Astrocyte of the cerebellum (primary cell): ENCODE data around the gene DMXL1.
"Not testable (repeated sequence)": the region's sequence is repeated elsewhere in the genome, so short reads cannot be mapped to it uniquely, and the experiment has no call there.

Source experiments
- DNase-seq: peaks from one replicate; pipeline ENCODE4 v3.0.0-alpha.2; 2011; ENCODE audit warnings: low read depth
- H3K4me3 ChIP-seq: 2 replicates; pipeline ENCODE4 v1.5.1; 2011; ENCODE audit warnings: mild to moderate bottlenecking, low read depth, low read length, moderate library complexity
- CTCF ChIP-seq: IDR thresholded peaks from 2 replicates; pipeline ENCODE4 v1.5.1; 2012; ENCODE audit warnings: low read length, low read depth, moderate library complexity, mild to moderate bottlenecking; ENCODE audit errors: missing control alignments
- in situ Hi-C: cut with HindIII; loops from 2 replicates; pipeline ENCODE4 v1.10.0; 2017; ENCODE audit warnings: low sequenced_read_pairs

Gene DMXL1

DNA sequence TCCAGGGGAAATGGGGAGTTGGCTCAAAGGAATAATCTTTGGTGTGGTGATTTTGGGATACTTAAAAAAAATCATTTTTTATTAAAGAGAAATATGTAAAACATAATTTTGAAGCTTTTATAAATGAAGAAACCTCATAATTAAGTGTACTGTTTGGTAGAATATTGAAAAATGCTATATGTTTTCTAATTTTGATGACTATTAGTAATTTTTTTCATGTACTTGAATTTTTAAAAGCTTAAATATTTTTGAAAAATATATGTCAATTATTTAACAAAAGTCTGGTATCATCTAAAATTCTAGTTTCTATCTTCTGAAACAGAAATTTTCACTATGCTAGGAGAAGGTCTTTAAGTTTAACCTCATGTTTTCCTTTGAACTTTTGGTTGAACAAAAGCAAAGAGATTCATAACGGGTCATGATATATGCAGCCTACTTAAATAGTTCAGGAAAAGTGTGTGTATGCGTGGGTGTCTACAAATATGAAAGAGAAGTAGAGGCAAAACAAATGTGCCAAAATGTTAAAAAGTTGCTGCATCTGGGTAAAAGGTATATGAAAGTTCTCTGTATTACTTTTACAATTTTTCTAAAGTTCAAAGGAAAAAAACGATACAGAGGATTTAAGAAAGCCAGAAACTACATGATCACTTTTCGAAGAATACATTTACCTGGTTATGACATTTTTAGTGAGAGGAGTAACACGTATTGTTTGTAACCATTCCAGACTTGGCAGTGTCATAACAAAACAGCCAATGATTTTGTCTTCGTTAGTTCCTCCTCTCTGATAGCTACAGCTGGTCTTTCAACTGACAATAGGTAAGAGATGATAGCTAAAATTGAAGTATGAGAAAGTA is 167.6 kb downstream of the DMXL1 start:
- no peak for DNase-seq
- no peak overlapping the region for H3K4me3 ChIP-seq
- no peak for TF ChIP-seq CTCF
- in situ Hi-C loops: no loop called here

GRCh38 chr5:119239119-119239417 is 168.2 kb downstream of the DMXL1 start:
- in situ Hi-C loops: no loop called here
- H3K4me3 ChIP-seq: no peak overlapping the region
- no peak for TF ChIP-seq CTCF
- no peak for DNase-seq

GRCh38 chr5:119239826-119240225 is 168.9 kb downstream of the DMXL1 start:
- DNase-seq, in situ Hi-C loops, H3K4me3 ChIP-seq: not testable (repeated sequence)

- H3K4me3 ChIP-seq: no peak overlapping the region
- in situ Hi-C loops: no loop called here
- no peak for TF ChIP-seq CTCF
- DNase-seq: no peak
These were observed 173.0 kb downstream of the DMXL1 start for GRCh38 chr5:119243888-119244287.

DNA sequence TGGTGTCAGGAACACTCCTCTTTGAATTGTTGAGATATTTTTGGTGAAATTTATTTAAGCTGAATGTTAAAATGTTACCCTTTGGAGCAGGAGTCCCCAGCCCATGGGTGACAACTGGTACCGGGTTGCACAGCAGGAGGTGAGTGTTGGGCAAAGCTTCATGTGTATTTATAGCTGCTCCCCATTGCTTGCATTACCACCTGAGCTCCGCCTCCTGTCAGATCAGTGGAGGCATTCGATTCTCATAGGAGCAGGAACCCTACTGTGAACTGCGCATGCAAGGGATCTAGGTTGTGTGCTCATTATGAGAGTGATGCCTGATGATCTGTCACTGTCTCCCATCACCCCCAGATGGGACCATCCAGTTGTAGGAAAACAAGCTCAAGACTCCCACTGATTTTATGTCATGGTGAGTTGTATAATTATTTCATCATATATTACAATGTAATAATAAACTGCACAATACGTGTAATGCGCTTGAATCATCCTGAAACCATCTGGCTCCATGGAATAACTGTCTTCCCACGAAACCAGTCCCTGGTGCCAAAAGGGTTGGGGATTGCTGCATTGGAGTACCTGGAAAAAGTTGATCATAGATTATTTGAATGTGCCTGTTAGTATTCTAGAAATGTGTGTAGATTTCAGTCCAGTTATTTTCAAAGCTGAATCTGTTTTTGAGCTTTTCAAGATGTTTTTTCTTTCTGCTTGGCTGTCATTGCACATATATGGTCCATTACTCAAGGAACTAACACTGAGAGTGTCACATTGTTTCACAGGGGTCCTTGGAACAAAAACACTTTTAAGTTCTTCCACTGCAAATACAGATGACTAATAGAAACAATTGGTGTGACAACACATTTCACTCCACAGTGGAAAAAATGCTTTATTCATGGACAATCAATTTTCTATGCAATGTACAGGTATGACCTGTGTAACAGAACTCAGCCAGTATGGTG is 180.3 kb downstream of the DMXL1 start:
- TF ChIP-seq CTCF: no peak
- DNase-seq: no peak
- no peak overlapping the region for H3K4me3 ChIP-seq
- in situ Hi-C loops: no loop called here

GRCh38 chr5:119255571-119256356 is 184.9 kb downstream of the DMXL1 start:
- no peak overlapping the region for H3K4me3 ChIP-seq
- no peak for TF ChIP-seq CTCF
- no peak for DNase-seq
- in situ Hi-C loops: no loop called here
